HEK293T (cell line): ENCODE data around the gene VIT.

Experiments used
- CTCF ChIA-PET: fragments of 350-600 bp; formaldehyde crosslinking; extraction: SDS; loops from one replicate; lab custom pipeline; 2021; ENCODE audit warnings: antibody characterized with exemption, inconsistent platforms; lab: Yijun Ruan, JAX
- POLR2A ChIA-PET: fragments of 350-600 bp; formaldehyde crosslinking; extraction: SDS; loops from one replicate; lab custom pipeline; 2020; ENCODE audit warnings: antibody characterized with exemption, inconsistent platforms; lab: Yijun Ruan, JAX
- DNase-seq: peaks from one replicate; pipeline ENCODE4 v3.0.0; 2012; ENCODE audit warnings: mixed read lengths; ENCODE audit errors: extremely low spot score
- ARNT ChIP-seq: fragments of 450-650 bp; IDR thresholded peaks from 2 replicates; pipeline ENCODE4 v1.6.1; 2017; ENCODE audit warnings: mild to moderate bottlenecking
- BHLHE40 ChIP-seq: fragments of 450-650 bp; IDR thresholded peaks from 2 replicates; pipeline ENCODE4 v1.6.1; 2016; ENCODE audit warnings: mild to moderate bottlenecking, moderate library complexity, borderline replicate concordance
- CTBP1 ChIP-seq: fragments of 450-650 bp; IDR thresholded peaks from 2 replicates; pipeline ENCODE4 v1.6.1; 2016; ENCODE audit warnings: borderline replicate concordance
- ELF4 ChIP-seq: fragments of 450-650 bp; IDR thresholded peaks from 2 replicates; pipeline ENCODE4 v1.6.1; 2017; ENCODE audit warnings: antibody characterized with exemption
- FOXA1 ChIP-seq: fragments of 450-650 bp; IDR thresholded peaks from 2 replicates; pipeline ENCODE4 v1.6.1; 2016; ENCODE audit warnings: mild to moderate bottlenecking
- FOXK2 ChIP-seq: fragments of 450-650 bp; IDR thresholded peaks from 2 replicates; pipeline ENCODE4 v1.6.1; 2016; ENCODE audit warnings: mild to moderate bottlenecking
- FOXM1 ChIP-seq: fragments of 450-650 bp; IDR thresholded peaks from 2 replicates; pipeline ENCODE4 v1.6.1; 2017; ENCODE audit warnings: mild to moderate bottlenecking, borderline replicate concordance
- HDGF ChIP-seq: fragments of 450-650 bp; IDR thresholded peaks from 2 replicates; pipeline ENCODE4 v1.6.1; 2017; ENCODE audit warnings: antibody characterized with exemption, borderline replicate concordance
- L3MBTL2 ChIP-seq: fragments of 450-650 bp; conservative IDR thresholded peaks from 2 replicates; pipeline ENCODE4 v1.6.1; 2016; ENCODE audit warnings: mild to moderate bottlenecking
- LEF1 ChIP-seq: fragments of 450-650 bp; IDR thresholded peaks from 2 replicates; pipeline ENCODE4 v1.6.1; 2017; ENCODE audit warnings: mild to moderate bottlenecking, borderline replicate concordance
- NFRKB ChIP-seq: fragments of 450-650 bp; IDR thresholded peaks from 2 replicates; pipeline ENCODE4 v1.6.1; 2016; ENCODE audit warnings: mild to moderate bottlenecking, moderate library complexity
- SP1 ChIP-seq: fragments of 450-650 bp; IDR thresholded peaks from 2 replicates; pipeline ENCODE4 v1.6.1; 2017
- SUZ12 ChIP-seq: fragments of 450-650 bp; IDR thresholded peaks from 2 replicates; pipeline ENCODE4 v1.6.1; 2016; ENCODE audit warnings: mild to moderate bottlenecking
- TARDBP ChIP-seq: fragments of 450-650 bp; IDR thresholded peaks from 2 replicates; pipeline ENCODE4 v1.6.1; 2016
- ZNF384 ChIP-seq: fragments of 450-650 bp; IDR thresholded peaks from 2 replicates; pipeline ENCODE4 v1.6.1; 2016
- TF ChIP-seq, protein P1 (sequence below): fragments of 450-650 bp; IDR thresholded peaks from 2 replicates; pipeline ENCODE4 v1.6.1; 2016

VIT gene

DNA sequence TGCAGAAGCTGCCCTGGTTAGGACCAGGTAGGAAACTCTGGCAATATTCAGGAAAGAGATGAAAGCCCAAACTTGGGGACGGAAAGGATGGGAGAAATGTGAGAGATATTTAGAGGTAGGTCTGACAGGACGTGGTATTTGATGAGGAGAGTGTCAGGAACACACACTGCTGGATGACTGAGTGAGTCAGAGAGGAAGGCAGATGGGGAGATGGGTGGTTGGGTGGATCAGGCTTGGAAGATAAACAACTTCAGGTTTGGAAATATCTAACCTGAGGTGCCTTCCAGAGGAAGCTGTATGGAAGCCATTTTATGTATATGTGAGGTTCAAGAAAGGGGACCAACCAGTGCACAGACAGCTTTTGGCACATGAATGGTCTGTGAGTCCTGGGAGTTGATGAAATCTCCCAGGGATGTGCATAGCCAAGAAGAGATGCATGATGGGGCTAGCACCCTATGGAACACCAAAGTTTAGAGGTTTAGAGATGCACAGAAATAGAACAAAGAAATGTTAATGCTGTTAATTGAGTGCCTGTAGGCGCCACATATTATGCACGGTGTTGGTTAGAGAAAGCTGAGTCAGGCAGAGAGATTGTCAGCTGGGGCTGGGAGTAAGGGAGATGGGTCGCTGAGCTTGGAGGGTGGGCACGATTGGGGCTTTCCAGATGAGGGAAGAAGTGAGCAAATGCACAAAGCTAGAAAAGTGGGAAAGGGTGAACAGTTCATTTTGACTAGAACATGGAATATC, 101.0 kb downstream of the VIT start:
- no peak for DNase-seq
- POLR2A ChIA-PET: no interaction called here
- TF ChIP-seq ZNF384 (no peak), LEF1 (no peak), CTBP1 (no peak), TARDBP (no peak), FOXK2 (no peak), L3MBTL2 (no peak), ARNT (no peak), SP1 (no peak), HDGF (no peak), SUZ12 (no peak), FOXM1 (no peak), NFRKB (no peak), ELF4 (no peak), FOXA1 (no peak)
- CTCF ChIA-PET: interaction anchor here (1.1 kb wide), 1 partner anchor 12 kb away, joined by 6 read pairs; no protein-coding TSS in a partner anchor

DNA sequence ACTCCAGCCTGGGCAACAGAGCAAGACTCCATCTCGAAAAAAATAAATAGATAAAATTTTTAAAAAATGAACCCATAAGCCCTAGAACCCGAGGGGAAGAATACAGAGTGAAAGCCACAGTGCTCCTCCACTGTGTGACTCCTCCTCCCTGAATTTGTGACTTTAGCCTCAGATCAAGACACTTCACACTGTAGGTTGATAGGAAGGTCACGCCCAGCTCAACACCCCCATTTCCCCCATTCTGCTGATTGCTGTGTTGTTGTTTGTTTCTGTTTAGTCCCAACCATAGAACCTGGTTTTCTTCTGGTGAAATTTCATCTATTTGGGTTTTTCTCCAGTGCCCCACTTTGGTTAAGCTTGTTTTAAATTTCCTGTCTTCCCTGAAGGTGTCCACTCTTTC, 102.2 kb downstream of the VIT start:
- TF ChIP-seq ZNF384 (no peak), LEF1 (no peak), FOXK2 (no peak), BHLHE40 (no peak), CTBP1 (no peak), L3MBTL2 (no peak), ARNT (no peak), HDGF (no peak), SP1 (no peak), FOXA1 (no peak), TARDBP (no peak), ELF4 (no peak)
- TF ChIP-seq, protein P1, sequence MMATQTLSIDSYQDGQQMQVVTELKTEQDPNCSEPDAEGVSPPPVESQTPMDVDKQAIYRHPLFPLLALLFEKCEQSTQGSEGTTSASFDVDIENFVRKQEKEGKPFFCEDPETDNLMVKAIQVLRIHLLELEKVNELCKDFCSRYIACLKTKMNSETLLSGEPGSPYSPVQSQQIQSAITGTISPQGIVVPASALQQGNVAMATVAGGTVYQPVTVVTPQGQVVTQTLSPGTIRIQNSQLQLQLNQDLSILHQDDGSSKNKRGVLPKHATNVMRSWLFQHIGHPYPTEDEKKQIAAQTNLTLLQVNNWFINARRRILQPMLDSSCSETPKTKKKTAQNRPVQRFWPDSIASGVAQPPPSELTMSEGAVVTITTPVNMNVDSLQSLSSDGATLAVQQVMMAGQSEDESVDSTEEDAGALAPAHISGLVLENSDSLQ: no peak
- no peak for DNase-seq
- ChIA-PET POLR2A (no interaction called here), CTCF (no interaction called here)

DNA sequence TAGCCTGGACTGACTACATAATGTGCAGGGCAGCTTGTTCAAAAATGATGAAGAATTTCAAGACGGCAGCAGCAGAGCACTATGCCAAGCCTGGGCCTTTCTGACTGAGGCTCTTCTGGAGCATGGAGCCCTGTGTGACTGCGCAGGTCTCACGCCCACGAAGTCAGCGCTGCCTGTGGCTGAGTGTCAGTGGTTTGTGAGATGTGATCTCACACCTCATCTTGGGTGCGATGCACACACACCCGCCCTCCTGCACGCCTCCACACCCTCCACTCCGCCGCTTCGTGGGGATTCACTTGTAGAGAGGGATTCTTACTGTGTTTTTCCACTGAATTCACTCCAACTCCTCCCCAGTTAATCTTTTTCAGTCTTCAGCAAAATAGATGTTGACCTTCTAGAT, 103.9 kb downstream of the VIT start:
- no peak for DNase-seq
- ChIA-PET CTCF (no interaction called here), POLR2A (no interaction called here)
- TF ChIP-seq ZNF384: no peak
- no peak for TF ChIP-seq SP1
- no peak for TF ChIP-seq CTBP1
- TF ChIP-seq FOXA1: no peak
- no peak for TF ChIP-seq BHLHE40
- no peak for TF ChIP-seq TARDBP
- no peak for TF ChIP-seq ARNT

DNA sequence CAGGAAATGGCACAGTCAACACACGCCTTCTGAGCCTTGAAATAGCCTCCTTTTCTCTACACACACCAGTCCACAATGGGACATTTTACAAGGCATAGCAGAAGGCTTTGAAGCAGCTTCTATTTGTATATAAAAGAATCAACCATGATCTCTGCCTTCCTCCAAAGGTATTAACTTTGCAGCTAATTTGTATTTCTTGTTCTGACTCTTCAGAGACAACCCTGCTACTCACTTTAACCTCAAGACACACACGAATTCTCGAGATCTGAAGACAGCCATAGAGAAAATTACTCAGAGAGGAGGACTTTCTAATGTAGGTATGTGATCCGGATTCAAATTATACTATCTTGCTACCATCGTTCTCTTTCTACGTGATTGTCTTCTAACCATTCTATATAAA, 104.6 kb downstream of the VIT start:
- ChIA-PET POLR2A (no interaction called here), CTCF (no interaction called here)
- TF ChIP-seq LEF1 (no peak), ELF4 (no peak), HDGF (no peak), FOXA1 (no peak), SP1 (no peak)
- DNase-seq: no peak

DNA sequence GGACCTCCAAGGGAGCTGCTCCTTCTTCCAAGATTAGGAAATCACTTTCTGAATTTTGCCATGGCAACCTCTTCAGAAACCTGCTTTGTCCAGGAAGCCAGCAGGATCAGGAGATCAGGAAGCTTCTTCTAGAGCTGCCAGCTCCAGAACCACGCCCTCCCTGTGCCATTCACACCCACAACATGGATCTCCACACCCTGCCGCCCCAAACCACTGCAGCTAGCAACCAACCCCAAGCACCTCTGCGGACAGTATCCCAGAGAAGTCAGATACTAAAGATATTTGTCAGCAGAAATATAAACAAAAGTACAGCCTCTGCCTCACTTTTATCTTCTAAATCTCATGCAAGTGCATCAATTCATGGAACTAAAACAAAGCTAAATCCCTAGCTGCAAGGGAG, 106.4 kb downstream of the VIT start:
- CTCF ChIA-PET: no interaction called here
- POLR2A ChIA-PET: no interaction called here
- no peak for DNase-seq
- no peak for TF ChIP-seq CTBP1
- TF ChIP-seq NFRKB: no peak
- TF ChIP-seq SUZ12: no peak
- TF ChIP-seq BHLHE40: no peak

DNA sequence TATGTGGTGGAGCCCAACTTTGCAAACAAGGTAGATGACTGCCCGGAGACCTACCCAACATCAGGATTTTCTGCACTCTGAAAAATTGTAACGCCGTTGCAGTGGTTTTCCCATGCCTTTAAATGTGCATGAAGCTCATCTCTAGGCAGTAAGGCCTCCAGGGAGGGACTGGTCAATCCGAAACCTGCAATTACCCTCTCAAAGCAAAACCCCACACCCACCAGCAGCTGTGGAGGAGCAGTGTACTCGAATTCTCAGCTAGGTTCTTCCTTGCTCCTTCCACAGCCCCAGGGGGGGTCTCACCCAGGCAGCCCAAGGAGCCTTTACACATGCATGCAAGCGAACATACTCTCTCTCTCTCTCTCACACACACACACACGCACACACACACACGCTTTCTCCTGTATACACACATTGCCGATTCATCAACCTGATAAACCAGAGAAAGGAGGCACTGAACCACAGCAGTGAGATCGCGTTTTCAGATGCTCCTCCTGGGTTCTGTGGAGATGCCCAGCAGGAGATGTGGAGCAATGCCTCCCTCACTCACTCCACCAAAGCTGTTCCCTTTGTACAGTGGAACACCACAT, 109.2 kb downstream of the VIT start:
- ChIA-PET CTCF (no interaction called here), POLR2A (no interaction called here)
- TF ChIP-seq BHLHE40: no peak
- TF ChIP-seq FOXK2: no peak
- no peak for TF ChIP-seq FOXM1
- no peak for TF ChIP-seq ARNT
- no peak for TF ChIP-seq SUZ12
- TF ChIP-seq SP1: no peak
- TF ChIP-seq, protein P1: no peak
- TF ChIP-seq ELF4: no peak
- TF ChIP-seq NFRKB: no peak
- no peak for TF ChIP-seq HDGF
- TF ChIP-seq ZNF384: no peak
- no peak for TF ChIP-seq L3MBTL2
- no peak for DNase-seq

DNA sequence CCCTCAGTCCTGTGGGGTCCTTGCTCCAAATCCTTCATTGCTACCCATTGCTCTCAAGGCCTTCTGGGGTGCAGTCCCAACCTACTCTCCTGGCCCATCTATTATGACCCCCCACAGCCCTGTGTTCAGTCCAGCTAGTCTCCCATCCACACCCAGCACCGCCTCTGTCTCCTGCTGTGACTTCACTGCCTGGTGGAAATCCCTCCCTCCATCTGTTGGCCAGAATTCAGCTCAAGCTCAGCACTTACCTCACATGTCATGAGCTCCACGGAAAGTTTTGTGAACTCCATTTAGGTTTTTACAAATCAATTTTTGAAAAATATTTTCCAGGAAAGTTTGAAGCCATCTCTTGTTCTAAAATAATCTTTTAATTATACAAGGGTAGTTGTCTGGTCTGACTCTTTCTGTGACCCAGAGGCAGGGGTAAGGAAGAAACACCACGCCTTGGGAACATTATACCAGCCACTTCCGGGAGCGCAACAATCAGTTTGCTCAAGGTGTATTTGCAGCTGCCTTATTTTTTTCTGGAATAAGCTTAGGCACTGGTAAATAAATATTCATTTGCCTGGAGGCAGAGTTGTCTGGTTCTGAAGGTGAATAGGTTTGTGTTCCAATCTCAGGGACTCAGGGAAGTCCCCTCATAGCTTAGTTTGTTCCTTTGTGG, 110.8 kb downstream of the VIT start:
- CTCF ChIA-PET: interaction anchor here (1.0 to 1.1 kb wide), 2 partner anchors 13 to 22 kb away, joined by 3 to 4 read pairs; no protein-coding TSS in a partner anchor
- POLR2A ChIA-PET: no interaction called here
- TF ChIP-seq SUZ12: no peak
- TF ChIP-seq, protein P1: no peak
- TF ChIP-seq L3MBTL2: no peak
- TF ChIP-seq FOXM1: no peak
- TF ChIP-seq TARDBP: no peak
- TF ChIP-seq BHLHE40: no peak
- TF ChIP-seq FOXA1: no peak
- DNase-seq: no peak
